ENCODE results near the gene HIPK2. TPM values are rescaled to one million over a fixed set of nuclear protein-coding genes. Genes with fewer than 3 reads are reported as not detected.
"Not testable (repeated sequence)": the region's sequence is repeated elsewhere in the genome, so short reads cannot be mapped to it uniquely, and the experiment has no call there.

Gene HIPK2
- polyA plus RNA-seq, 2 donors = 4.2 to 7.8 TPM

DNA sequence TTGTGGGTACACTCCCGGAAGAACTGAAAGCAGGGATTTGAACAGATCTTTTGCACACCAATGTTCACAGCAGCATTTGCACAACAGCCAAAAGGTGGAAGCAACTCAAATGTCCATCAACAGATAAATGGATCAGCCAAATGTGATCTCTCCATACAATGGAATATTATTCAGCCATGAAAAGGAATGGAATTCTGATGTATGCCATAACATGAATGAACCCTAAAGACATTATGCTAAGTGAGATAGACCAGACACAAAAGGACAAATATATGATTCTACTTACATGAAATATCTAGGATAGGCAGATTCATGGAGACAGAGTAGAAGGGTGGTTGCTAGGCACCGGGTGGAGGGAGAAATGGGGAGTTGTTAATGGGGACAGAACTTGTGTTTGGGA is 217.6 kb downstream of the HIPK2 start:
- 89 to 92% methylated on average over 2 of the region's 2 CpGs for WGBS, 2 donors
- Histone ChIP-seq H3K4me3 (ENCODE audit: low read depth in 1 of 2, low read length in 2 of 2) (no peak overlapping the region), H3K36me3 (ENCODE audit: control insufficient read depth in 2 of 2, insufficient read depth in 2 of 2, low read length in 1 of 2) (peaks cover 0 to 2% of the 10 kb centered on the region in 2 donors), H3K9me3 (ENCODE audit: control insufficient read depth in 2 of 2, insufficient read depth in 1 of 2, low read depth in 1 of 2, low read length in 1 of 2) (no peaks in the 10 kb centered on the region), H3K4me1 (ENCODE audit: control insufficient read depth in 2 of 2, insufficient read depth in 2 of 2, low read length in 1 of 2) (no peaks in the 10 kb centered on the region), H3K27ac (ENCODE audit: low read depth in 2 of 2, low read length in 1 of 2) (no peak overlapping the region), H3K27me3 (ENCODE audit: control insufficient read depth in 1 of 2, insufficient read depth in 2 of 2, low read length in 2 of 2) (no peaks in the 10 kb centered on the region)

DNA sequence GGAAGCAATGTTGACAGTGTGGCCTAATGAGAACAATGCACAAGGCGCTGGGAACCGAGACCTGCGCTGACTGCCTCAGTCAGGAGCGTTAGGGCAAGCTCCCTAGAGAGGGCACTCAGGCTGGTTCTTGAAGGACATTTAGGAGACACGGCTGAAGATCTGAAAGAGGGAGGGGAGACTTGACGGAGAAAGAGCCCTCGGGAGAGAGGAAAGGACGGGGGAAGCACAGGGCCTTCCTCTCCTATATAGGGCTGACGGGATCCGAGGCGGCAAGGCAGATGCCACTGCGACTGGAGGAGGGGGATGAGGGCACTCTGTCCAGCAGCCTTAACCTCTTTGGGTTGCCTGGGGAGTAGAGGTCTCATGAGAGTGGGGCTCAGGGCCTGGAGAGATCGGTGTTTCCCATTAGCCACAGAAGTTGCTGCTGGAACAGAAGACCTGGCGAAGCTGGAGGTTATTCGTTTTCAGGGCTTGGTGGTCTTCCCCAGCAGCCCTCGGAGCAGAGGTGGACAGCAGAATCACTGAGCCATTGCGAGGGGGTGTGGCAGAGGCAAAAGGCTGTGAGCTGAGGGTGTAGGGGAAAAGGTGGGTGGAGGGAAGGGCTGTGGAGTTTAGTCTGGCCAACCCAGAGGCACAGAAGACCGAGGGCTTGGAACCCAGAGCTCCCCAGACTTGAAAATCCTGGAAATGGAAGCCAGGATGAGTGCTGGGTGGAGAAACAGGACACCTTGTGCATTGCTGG is 218.3 kb downstream of the HIPK2 start:
- no peaks in the 10 kb centered on the region for H3K27me3 ChIP-seq (ENCODE audit: control insufficient read depth in 1 of 2, insufficient read depth in 2 of 2, low read length in 2 of 2)
- H3K27ac ChIP-seq (ENCODE audit: low read depth in 2 of 2, low read length in 1 of 2) = no peak overlapping the region
- no peak overlapping the region for H3K4me3 ChIP-seq (ENCODE audit: low read depth in 1 of 2, low read length in 2 of 2)
- H3K4me1 ChIP-seq (ENCODE audit: control insufficient read depth in 2 of 2, insufficient read depth in 2 of 2, low read length in 1 of 2) = no peaks in the 10 kb centered on the region
- H3K36me3 ChIP-seq (ENCODE audit: control insufficient read depth in 2 of 2, insufficient read depth in 2 of 2, low read length in 1 of 2) = peaks cover 0 to 2% of the 10 kb centered on the region in 2 donors
- H3K9me3 ChIP-seq (ENCODE audit: control insufficient read depth in 2 of 2, insufficient read depth in 1 of 2, low read depth in 1 of 2, low read length in 1 of 2) = no peaks in the 10 kb centered on the region
- 81 to 82% methylated on average over 17 to 18 of the region's 18 CpGs for WGBS, 2 donors

DNA sequence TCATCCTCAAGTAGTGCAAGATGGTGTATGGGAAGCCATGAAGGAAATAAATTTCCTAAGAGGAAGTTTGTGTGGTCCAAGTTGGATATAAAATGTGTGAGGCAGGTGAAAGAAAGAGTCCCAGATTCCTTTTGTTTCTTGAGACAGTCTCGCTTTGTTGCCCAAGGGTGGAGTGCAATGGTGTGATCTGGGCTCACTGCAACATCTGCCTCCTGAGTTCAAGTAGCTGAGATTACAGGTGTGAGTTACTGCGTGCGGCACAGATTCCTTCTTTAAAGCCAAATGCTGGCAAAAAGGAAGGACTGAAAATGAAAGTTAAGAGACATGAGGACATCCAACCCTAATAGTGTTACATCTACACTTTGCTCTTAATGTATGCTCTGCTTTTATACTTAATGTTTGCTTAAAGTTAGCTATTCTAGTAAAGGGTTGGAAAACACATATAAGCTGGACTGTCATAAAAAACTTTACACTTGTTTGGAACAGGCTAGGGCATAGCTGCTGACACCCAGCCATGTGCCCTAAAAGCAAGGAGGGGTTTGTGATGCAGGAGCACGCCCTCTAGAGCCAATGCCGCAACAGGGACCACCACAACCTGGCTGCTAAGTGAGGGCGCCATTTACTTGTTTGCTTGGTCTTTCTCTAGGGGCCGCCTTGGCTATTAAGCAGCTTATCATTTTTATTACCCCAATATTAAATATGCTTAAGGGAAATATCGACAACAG is 219.8 kb downstream of the HIPK2 start:
- Histone ChIP-seq H3K36me3 (ENCODE audit: control insufficient read depth in 2 of 2, insufficient read depth in 2 of 2, low read length in 1 of 2) (no peaks in the 10 kb centered on the region), H3K27ac (ENCODE audit: low read depth in 2 of 2, low read length in 1 of 2) (no peak overlapping the region), H3K27me3 (ENCODE audit: control insufficient read depth in 1 of 2, insufficient read depth in 2 of 2, low read length in 2 of 2) (no peaks in the 10 kb centered on the region), H3K4me3 (ENCODE audit: low read depth in 1 of 2, low read length in 2 of 2) (no peak overlapping the region), H3K9me3 (ENCODE audit: control insufficient read depth in 2 of 2, insufficient read depth in 1 of 2, low read depth in 1 of 2, low read length in 1 of 2) (no peaks in the 10 kb centered on the region), H3K4me1 (ENCODE audit: control insufficient read depth in 2 of 2, insufficient read depth in 2 of 2, low read length in 1 of 2) (no peaks in the 10 kb centered on the region)
- WGBS, 2 donors = 64 to 71% methylated on average over 8 of the region's 8 CpGs

DNA sequence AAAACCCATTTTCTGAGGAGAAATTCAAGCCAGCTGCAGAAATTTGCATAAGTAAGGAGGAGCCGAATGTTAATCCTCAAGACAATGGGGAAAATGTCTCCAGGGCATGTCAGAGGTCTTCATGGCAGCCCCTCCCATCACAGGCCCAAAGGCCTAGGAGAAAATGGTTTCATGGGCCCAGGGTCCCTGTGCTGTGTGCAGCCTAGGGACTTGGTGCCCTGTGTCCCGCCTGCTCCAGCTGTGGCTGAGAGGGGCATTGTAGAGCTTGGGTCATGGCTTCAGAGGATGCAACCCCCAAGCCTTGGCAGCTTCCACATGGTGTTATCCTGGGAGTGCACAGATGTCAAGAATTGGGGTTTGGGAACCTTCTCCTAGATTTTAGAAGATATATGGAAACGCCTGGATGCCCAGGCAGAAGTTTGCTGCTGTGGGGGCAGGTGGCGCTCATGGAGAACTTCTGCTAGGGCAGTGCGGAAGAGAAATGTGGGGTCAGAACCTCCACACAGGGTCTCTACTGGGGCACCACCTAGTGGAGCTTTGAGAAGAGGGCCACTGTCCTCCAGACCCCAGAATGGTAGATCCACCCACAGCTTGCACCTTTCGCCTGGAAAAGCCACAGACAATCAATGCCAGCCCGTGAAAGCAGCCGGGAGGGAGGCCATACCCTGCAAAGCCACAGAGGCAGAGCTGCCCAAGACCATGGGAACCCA is 223.7 kb downstream of the HIPK2 start:
- H3K27ac ChIP-seq (ENCODE audit: low read depth in 2 of 2, low read length in 1 of 2); H3K4me1 ChIP-seq (ENCODE audit: control insufficient read depth in 2 of 2, insufficient read depth in 2 of 2, low read length in 1 of 2); H3K9me3 ChIP-seq (ENCODE audit: control insufficient read depth in 2 of 2, insufficient read depth in 1 of 2, low read depth in 1 of 2, low read length in 1 of 2); H3K27me3 ChIP-seq (ENCODE audit: control insufficient read depth in 1 of 2, insufficient read depth in 2 of 2, low read length in 2 of 2); H3K4me3 ChIP-seq (ENCODE audit: low read depth in 1 of 2, low read length in 2 of 2); H3K36me3 ChIP-seq (ENCODE audit: control insufficient read depth in 2 of 2, insufficient read depth in 2 of 2, low read length in 1 of 2): not testable (repeated sequence)
- WGBS, 2 donors = 92 to 93% methylated on average over 8 of the region's 8 CpGs

DNA sequence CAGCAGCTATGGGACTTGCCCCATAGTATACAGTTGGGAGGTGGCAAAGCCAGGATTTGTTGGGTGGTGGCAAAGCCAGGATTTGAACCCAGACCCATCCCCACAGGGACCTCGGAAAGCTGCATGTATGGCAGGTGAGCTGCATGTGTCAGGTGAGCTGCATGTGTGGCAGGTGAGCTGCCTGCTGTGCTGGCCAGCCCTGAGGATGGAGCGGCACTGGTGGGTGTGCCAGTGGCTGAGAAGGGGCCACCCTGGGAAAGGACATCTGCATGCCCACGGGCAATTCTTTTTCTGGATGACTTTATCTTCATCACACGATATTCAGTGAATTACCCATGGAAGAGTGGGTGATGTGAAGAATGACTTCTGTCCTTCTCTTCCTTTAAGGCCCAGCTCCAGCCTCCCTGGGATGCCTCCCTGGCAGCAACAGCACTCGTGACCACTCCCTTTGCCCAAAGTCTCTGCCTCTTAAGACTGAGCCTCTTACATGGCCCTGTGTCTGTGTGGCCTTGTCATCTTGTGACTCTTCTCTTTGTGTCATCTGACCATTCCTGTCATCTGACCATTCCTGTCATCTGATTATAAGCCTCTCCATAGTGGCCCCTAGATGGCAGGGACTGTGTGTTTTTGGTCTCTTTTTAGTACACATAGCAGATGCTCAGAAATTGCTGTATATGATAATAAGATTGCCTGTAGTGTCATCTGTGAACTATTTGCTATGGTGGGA is 229.3 kb downstream of the HIPK2 start:
- no peak overlapping the region for H3K27ac ChIP-seq (ENCODE audit: low read depth in 2 of 2, low read length in 1 of 2)
- H3K36me3 ChIP-seq (ENCODE audit: control insufficient read depth in 2 of 2, insufficient read depth in 2 of 2, low read length in 1 of 2) = no peaks in the 10 kb centered on the region
- peaks cover 0 to 3% of the 10 kb centered on the region in 2 donors for H3K9me3 ChIP-seq (ENCODE audit: control insufficient read depth in 2 of 2, insufficient read depth in 1 of 2, low read depth in 1 of 2, low read length in 1 of 2)
- H3K4me1 ChIP-seq (ENCODE audit: control insufficient read depth in 2 of 2, insufficient read depth in 2 of 2, low read length in 1 of 2) = no peaks in the 10 kb centered on the region
- no peaks in the 10 kb centered on the region for H3K27me3 ChIP-seq (ENCODE audit: control insufficient read depth in 1 of 2, insufficient read depth in 2 of 2, low read length in 2 of 2)
- H3K4me3 ChIP-seq (ENCODE audit: low read depth in 1 of 2, low read length in 2 of 2) = no peak overlapping the region
- 81 to 84% methylated on average over 5 of the region's 5 CpGs for WGBS, 2 donors

DNA sequence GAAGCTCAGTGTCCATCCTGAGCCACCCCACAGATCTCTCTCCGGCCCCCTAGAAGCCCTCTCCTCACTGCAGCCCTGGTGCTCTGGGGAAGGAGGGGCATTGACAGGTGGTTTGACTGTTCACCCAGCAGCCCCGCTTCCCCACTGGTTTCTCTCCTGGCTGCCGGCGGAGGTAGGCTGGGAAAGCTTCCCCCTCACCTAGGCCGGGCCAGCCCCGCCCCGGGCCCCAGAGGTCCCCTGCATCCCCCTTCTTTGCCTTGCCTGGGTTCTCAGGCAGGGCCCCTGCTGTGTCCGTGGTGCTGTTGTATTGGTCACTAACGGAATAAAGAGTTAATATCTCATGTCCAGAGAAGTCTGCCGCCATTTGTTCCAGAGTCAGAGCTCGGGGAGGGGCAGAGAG is 233.2 kb downstream of the HIPK2 start:
- Histone ChIP-seq H3K27me3 (ENCODE audit: control insufficient read depth in 1 of 2, insufficient read depth in 2 of 2, low read length in 2 of 2) (no peaks in the 10 kb centered on the region), H3K4me1 (ENCODE audit: control insufficient read depth in 2 of 2, insufficient read depth in 2 of 2, low read length in 1 of 2) (peaks cover 2 to 5% of the 10 kb centered on the region in 2 donors), H3K9me3 (ENCODE audit: control insufficient read depth in 2 of 2, insufficient read depth in 1 of 2, low read depth in 1 of 2, low read length in 1 of 2) (peaks cover 0 to 3% of the 10 kb centered on the region in 2 donors), H3K27ac (ENCODE audit: low read depth in 2 of 2, low read length in 1 of 2) (no peak overlapping the region), H3K36me3 (ENCODE audit: control insufficient read depth in 2 of 2, insufficient read depth in 2 of 2, low read length in 1 of 2) (no peaks in the 10 kb centered on the region), H3K4me3 (ENCODE audit: low read depth in 1 of 2, low read length in 2 of 2) (no peak overlapping the region)
- WGBS, 2 donors = 85 to 90% methylated on average over 11 of the region's 11 CpGs

DNA sequence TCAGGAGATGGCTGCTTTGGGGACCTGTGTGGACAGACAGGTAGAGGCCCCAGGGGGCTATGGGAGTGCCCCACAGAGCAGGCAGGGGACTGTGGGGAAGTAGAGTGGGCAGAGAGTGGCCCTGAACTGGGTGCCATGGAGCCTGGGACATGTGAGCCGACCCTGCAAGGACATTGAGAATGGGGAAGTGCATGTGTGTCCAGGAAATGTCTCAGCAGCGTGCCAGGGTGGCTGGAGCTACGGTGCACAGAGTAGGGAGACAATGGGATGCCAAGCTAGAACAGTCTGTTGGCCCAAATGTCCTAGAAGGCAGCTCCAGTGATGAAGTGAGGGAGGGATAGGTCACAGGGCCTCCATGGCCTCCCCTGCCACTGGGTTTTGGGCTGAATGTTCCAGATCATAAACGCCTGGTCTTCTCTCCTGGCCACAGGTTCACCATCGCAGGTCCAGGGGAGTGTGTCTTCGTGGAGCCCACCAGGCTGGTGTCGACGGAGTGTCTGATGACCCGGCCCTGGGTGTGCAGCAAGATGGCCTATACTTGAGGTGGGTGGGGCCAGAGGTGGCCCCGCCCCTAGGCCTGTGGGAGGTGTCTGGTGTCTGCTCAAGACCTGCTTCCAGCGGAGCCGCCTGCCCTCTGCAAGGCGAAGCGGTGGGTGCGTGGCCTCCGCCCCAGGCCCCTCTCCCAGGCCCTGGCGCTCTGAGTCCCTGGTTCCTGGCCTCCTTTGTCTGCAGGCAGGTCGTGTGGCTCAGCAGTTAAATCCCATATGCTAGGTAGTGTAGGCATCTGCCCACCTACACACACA is 233.8 kb downstream of the HIPK2 start:
- 83 to 87% methylated on average over 18 of the region's 18 CpGs for whole genome bisulfite sequencing, 2 donors
- Histone ChIP-seq H3K27ac (ENCODE audit: low read depth in 2 of 2, low read length in 1 of 2) (no peak overlapping the region), H3K36me3 (ENCODE audit: control insufficient read depth in 2 of 2, insufficient read depth in 2 of 2, low read length in 1 of 2) (no peaks in the 10 kb centered on the region), H3K27me3 (ENCODE audit: control insufficient read depth in 1 of 2, insufficient read depth in 2 of 2, low read length in 2 of 2) (no peaks in the 10 kb centered on the region), H3K9me3 (ENCODE audit: control insufficient read depth in 2 of 2, insufficient read depth in 1 of 2, low read depth in 1 of 2, low read length in 1 of 2) (peaks cover 0 to 3% of the 10 kb centered on the region in 2 donors), H3K4me3 (ENCODE audit: low read depth in 1 of 2, low read length in 2 of 2) (no peak overlapping the region), H3K4me1 (ENCODE audit: control insufficient read depth in 2 of 2, insufficient read depth in 2 of 2, low read length in 1 of 2) (peaks cover 4 to 5% of the 10 kb centered on the region in 2 donors)

DNA sequence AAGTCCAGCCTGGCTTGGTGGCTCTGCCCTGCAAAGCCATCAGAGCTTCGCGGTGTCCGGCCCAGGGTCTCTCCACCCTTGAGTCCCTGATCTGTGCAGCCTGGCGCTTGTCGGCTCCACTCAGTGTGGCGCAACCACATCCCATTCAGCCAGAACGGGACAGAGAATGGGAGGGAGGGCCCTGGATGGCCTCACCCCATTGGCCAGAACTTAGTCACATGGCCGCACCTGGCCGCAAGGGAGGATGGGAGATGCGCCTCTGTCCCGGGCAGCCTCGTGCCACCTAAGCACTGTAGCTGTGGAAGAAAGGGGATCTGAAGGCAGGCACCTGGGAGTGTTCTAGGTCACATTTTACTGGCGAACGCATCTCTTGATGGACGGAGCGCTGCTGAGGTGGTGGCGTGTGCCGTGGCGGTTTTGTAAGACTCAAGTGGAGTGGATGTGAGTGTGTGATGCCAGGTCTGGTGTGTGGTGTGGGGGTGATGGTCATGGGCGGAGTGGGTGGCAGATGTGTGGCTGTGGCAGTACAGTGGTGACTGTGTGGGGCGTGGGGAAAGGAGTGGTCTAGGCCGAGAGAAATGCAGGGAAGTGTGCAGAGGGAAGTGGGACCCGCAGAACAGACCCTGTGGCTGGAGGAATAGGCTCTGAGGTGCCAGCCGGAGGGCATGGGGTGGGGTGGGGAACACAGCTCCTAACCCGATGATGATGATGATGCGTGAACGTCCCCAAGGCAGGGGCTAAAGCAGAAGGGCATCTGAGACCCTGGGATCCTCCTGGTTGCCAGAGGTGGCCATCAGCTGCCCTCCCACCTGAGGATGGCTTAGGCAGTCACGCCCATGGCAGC is 235.3 kb downstream of the HIPK2 start:
- H3K9me3 ChIP-seq (ENCODE audit: control insufficient read depth in 2 of 2, insufficient read depth in 1 of 2, low read depth in 1 of 2, low read length in 1 of 2) = peaks cover 0 to 3% of the 10 kb centered on the region in 2 donors
- H3K4me3 ChIP-seq (ENCODE audit: low read depth in 1 of 2, low read length in 2 of 2) = no peak overlapping the region
- no peak overlapping the region for H3K27ac ChIP-seq (ENCODE audit: low read depth in 2 of 2, low read length in 1 of 2)
- H3K36me3 ChIP-seq (ENCODE audit: control insufficient read depth in 2 of 2, insufficient read depth in 2 of 2, low read length in 1 of 2) = no peaks in the 10 kb centered on the region
- no peaks in the 10 kb centered on the region for H3K27me3 ChIP-seq (ENCODE audit: control insufficient read depth in 1 of 2, insufficient read depth in 2 of 2, low read length in 2 of 2)
- WGBS, 2 donors = 91% methylated on average over 28 of the region's 28 CpGs
- H3K4me1 ChIP-seq (ENCODE audit: control insufficient read depth in 2 of 2, insufficient read depth in 2 of 2, low read length in 1 of 2) = peaks cover 4 to 5% of the 10 kb centered on the region in 2 donors

All from esophagus (tissue), 2 donors.